IMR-90 (cell line): Measurements from ENCODE around the gene PTTG1IP2. TPM values are rescaled to one million over a fixed set of nuclear protein-coding genes. Genes with fewer than 3 reads are reported as not detected.

ENCODE experiments used
- ATAC-seq: fragments of 200-7000 bp; cut with Tn5 transposase; 2 replicates; pipeline ENCODE4 v1.9.1; 2020; ENCODE audit warnings: low read depth, mild to moderate bottlenecking, moderate library complexity
- BruUV-seq: library from RNA; stranded (reverse); fragments of 400-500 nt; replicated peaks from 2 replicates; lab custom pipeline; 2021; lab: Mats Ljungman, UMichigan
- CTCF ChIA-PET: fragments of 300-600 bp; formaldehyde crosslinking; extraction: SDS; loops from one replicate; lab custom pipeline; 2021; ENCODE audit warnings: antibody characterized with exemption; lab: Yijun Ruan, JAX
- POLR2A ChIA-PET: fragments of 300-600 bp; sonication (Branson Sonifier 250); formaldehyde crosslinking; loops from one replicate; lab custom pipeline; 2022; ENCODE audit warnings: antibody characterized with exemption; ENCODE audit not compliant: unreplicated experiment; lab: Charles Lee
- DNase-seq: peaks from one replicate; pipeline ENCODE4 v3.0.0; 2013
- H2AFZ ChIP-seq: replicated peaks from 2 replicates; pipeline ENCODE3; 2013; ENCODE audit warnings: low read length, mild to moderate bottlenecking; ENCODE audit not compliant: poor library complexity
- H2AK5ac ChIP-seq: 2 replicates; pipeline ENCODE4 v1.6.1; 2013; ENCODE audit warnings: low read depth, low read length, inconsistent platforms
- H2AK9ac ChIP-seq: replicated peaks from 2 replicates; pipeline ENCODE3; 2013; ENCODE audit warnings: mild to moderate bottlenecking, low read depth, low read length, moderate library complexity; ENCODE audit not compliant: poor library complexity
- H2BK120ac ChIP-seq: 2 replicates; pipeline ENCODE4 v1.6.1; 2013; ENCODE audit warnings: low read depth, low read length, inconsistent platforms
- H2BK15ac ChIP-seq: 3 replicates; pipeline ENCODE4 v1.6.1; 2013; ENCODE audit warnings: low read depth, low read length, inconsistent platforms
- H2BK20ac ChIP-seq: 2 replicates; pipeline ENCODE4 v1.6.1; 2013; ENCODE audit warnings: low read depth, mild to moderate bottlenecking, inconsistent platforms, low read length, moderate library complexity
- H2BK5ac ChIP-seq: 2 replicates; pipeline ENCODE4 v1.6.1; 2013; ENCODE audit warnings: mild to moderate bottlenecking, low read depth, low read length, inconsistent platforms; ENCODE audit not compliant: poor library complexity, severe bottlenecking
- H3K14ac ChIP-seq: replicated peaks from 2 replicates; pipeline ENCODE4 v1.6.1; 2013; ENCODE audit warnings: low read depth, low read length, inconsistent platforms
- H3K18ac ChIP-seq: 2 replicates; pipeline ENCODE4 v1.6.1; 2013; ENCODE audit warnings: low read depth, low read length, control low read depth
- H3K23ac ChIP-seq: 2 replicates; pipeline ENCODE4 v1.6.1; 2013; ENCODE audit warnings: low read depth, low read length, inconsistent platforms
- H3K27ac ChIP-seq: 2 replicates; pipeline ENCODE4 v1.5.1; 2013; ENCODE audit warnings: mild to moderate bottlenecking, control low read depth, low read length; ENCODE audit not compliant: insufficient read depth
- H3K27me3 ChIP-seq: 2 replicates; pipeline ENCODE4 v1.6.1; 2013; ENCODE audit warnings: low read length; ENCODE audit not compliant: control insufficient read depth, insufficient read depth
- H3K36me3 ChIP-seq: 2 replicates; pipeline ENCODE4 v1.6.1; 2013; ENCODE audit warnings: low read length, mixed read lengths; ENCODE audit not compliant: control insufficient read depth, insufficient read depth
- H3K4ac ChIP-seq: 2 replicates; pipeline ENCODE4 v1.6.1; 2013; ENCODE audit warnings: low read depth, low read length, inconsistent platforms
- H3K4me1 ChIP-seq: 2 replicates; pipeline ENCODE4 v1.6.1; 2013; ENCODE audit warnings: low read length, mixed read lengths; ENCODE audit not compliant: control insufficient read depth, insufficient read depth
- H3K4me2 ChIP-seq: 2 replicates; pipeline ENCODE4 v1.6.1; 2013; ENCODE audit warnings: low read depth, mild to moderate bottlenecking, control low read depth, low read length, moderate library complexity
- H3K4me3 ChIP-seq: 2 replicates; pipeline ENCODE4 v1.5.1; 2013; ENCODE audit warnings: low read depth, mild to moderate bottlenecking, control low read depth, low read length, moderate library complexity; ENCODE audit not compliant: insufficient read depth
- H3K56ac ChIP-seq: 2 replicates; pipeline ENCODE4 v1.6.1; 2013; ENCODE audit warnings: low read length, inconsistent platforms; ENCODE audit not compliant: insufficient read depth; ENCODE audit errors: extremely low read depth
- H3K79me1 ChIP-seq, 2 experiments: 2 replicates each; pipeline ENCODE4 v1.6.1; 2013; ENCODE audit warnings: low read length in 2 of 2, inconsistent platforms in 1 of 2, low read depth in 1 of 2
- H3K9ac ChIP-seq: 2 replicates; pipeline ENCODE4 v1.6.1; 2013; ENCODE audit warnings: low read depth, low read length, control low read depth
- H3K9me1 ChIP-seq: 2 replicates; pipeline ENCODE4 v1.6.1; 2013; ENCODE audit warnings: low read length, inconsistent platforms; ENCODE audit not compliant: insufficient read depth
- H3K9me3 ChIP-seq: 2 replicates; pipeline ENCODE4 v1.6.1; 2013; ENCODE audit warnings: low read length; ENCODE audit not compliant: control insufficient read depth, insufficient read depth
- H4K20me1 ChIP-seq: 2 replicates; pipeline ENCODE4 v1.6.1; 2013; ENCODE audit warnings: low read length, inconsistent platforms; ENCODE audit not compliant: insufficient read depth
- H4K5ac ChIP-seq: 2 replicates; pipeline ENCODE4 v1.6.1; 2013; ENCODE audit warnings: mild to moderate bottlenecking, low read depth, low read length, control low read depth
- H4K8ac ChIP-seq, 2 experiments: 2 replicates each; pipeline ENCODE4 v1.6.1; 2013; ENCODE audit warnings: low read depth in 2 of 2, low read length in 2 of 2, control low read depth in 1 of 2, inconsistent platforms in 1 of 2
- H4K91ac ChIP-seq: 2 replicates; pipeline ENCODE4 v1.6.1; 2013; ENCODE audit warnings: low read depth, low read length, inconsistent platforms; ENCODE audit not compliant: insufficient read depth
- CHD1 ChIP-seq: IDR thresholded peaks from 2 replicates; pipeline ENCODE4 v1.6.1; 2012; ENCODE audit warnings: low read depth, low read length, improper control_type of control experiment
- CTCF ChIP-seq: conservative IDR thresholded peaks from 2 replicates; pipeline ENCODE4 v1.5.1; 2012; ENCODE audit warnings: mild to moderate bottlenecking, low read depth, low read length, improper control_type of control experiment
- ELK1 ChIP-seq: fragments of 150-350 bp; IDR thresholded peaks from 2 replicates; pipeline ENCODE4 v1.6.1; 2016; ENCODE audit warnings: low read depth, mild to moderate bottlenecking, low read length, moderate library complexity, borderline replicate concordance
- MAFK ChIP-seq: IDR thresholded peaks from 2 replicates; pipeline ENCODE4 v1.6.1; 2012; ENCODE audit warnings: low read depth, low read length, improper control_type of control experiment
- MAZ ChIP-seq: IDR thresholded peaks from 2 replicates; pipeline ENCODE4 v1.6.1; 2012; ENCODE audit warnings: low read depth, mild to moderate bottlenecking, low read length, improper control_type of control experiment, moderate library complexity, borderline replicate concordance
- RAD21 ChIP-seq: IDR thresholded peaks from 2 replicates; pipeline ENCODE4 v1.6.1; 2012; ENCODE audit warnings: low read length, improper control_type of control experiment
- RCOR1 ChIP-seq: IDR thresholded peaks from 2 replicates; pipeline ENCODE4 v1.6.1; 2012; ENCODE audit warnings: mild to moderate bottlenecking, low read length, improper control_type of control experiment; ENCODE audit not compliant: insufficient replicate concordance
- SMC3 ChIP-seq: fragments of 150-350 bp; IDR thresholded peaks from 2 replicates; pipeline ENCODE4 v1.6.1; 2016; ENCODE audit warnings: low read depth, mild to moderate bottlenecking, antibody characterized with exemption, low read length, moderate library complexity
- WGBS, 2 experiments: methylation state at CpG; one replicate each; pipeline versions ENCODE4 v1.1.5 to v1.1.7; 2013; ENCODE audit warnings: missing lambda C conversion rate in 2 of 2; ENCODE audit not compliant: insufficient read length in 1 of 2; ENCODE audit errors: extremely low coverage in 2 of 2; 5-methylcytosine and 5-hydroxymethylcytosine counted together
- dilution Hi-C: fragments of 300-500 bp; cut with HindIII; formaldehyde crosslinking; loops from one replicate; pipeline ENCODE4 v1.14.3; 2018; ENCODE audit warnings: low sequenced_read_pairs; ENCODE audit not compliant: unreplicated experiment
- in situ Hi-C: fragments of 300-500 bp; cut with MboI; formaldehyde crosslinking; loops from 3 replicates; pipeline ENCODE4 v1.14.3; 2019; ENCODE audit warnings: low sequenced_read_pairs, inconsistent platforms, mixed read lengths
- intact Hi-C: fragments of 100-400 bp; cut with micrococcal nuclease; formaldehyde crosslinking; loops from 2 replicates; pipeline ENCODE4 v1.10.0; 2022
- polyA plus RNA-seq, 3 experiments: library from polyadenylated mRNA; depleted of rRNA; stranded (reverse); fragments of >200 nt; gene quantifications; 2 replicates each; pipeline ENCODE4 v1.2.3, GENCODE V29; 2012; ENCODE audit warnings: low replicate concordance in 1 of 3
- total RNA-seq: library from RNA; depleted of rRNA; stranded (reverse); fragments of >200 nt; gene quantifications from 2 replicates; pipeline ENCODE4 v1.2.3, GENCODE V29; 2012
- TF ChIP-seq, protein P1 (sequence below): fragments of 150-350 bp; IDR thresholded peaks from 2 replicates; pipeline ENCODE4 v1.6.1; 2017; ENCODE audit warnings: mild to moderate bottlenecking, antibody characterized with exemption, low read length, low read depth

PTTG1IP2 gene
- total and polyA plus RNA-seq, 2 of the 4 experiments (the other 2 are of a cell fraction): not detected

DNA sequence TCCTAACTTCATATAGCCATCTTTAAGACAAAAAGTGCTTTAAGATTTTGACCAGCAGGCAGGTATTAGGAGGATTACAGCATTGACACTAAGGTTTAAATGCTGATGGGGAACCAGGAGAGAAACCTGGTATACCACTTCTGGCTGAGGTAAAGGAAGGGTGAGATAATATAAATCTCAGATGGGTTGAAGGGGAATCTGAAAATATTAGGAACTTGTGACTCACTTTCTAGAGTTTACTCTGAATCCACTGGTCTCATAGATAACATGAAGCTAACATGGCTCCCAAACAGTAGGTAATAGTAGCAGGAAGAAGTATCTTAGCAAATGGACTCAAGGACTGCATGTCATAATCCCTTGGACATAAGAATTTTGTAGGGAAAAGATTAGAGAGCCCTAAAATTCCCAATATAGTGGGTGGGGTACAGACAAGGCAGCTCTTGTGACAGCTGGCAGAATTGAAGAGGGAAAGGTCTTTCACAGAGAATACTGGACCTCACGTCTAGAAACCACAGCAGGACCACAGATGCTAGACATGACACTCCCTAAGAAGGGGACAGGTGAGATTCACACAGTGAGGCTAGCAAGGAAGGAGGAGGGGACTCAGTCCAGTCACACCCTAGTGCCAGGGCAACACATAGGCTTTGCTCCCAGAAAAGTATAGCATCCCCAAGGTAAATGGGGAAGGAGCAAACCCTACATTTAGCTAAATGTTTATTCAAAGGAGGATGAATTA, 3.5 kb downstream of the PTTG1IP2 start:
- Histone ChIP-seq H3K56ac (no peak overlapping the region), H3K14ac (no peak overlapping the region), H3K79me1 (no peaks in the 10 kb centered on the region), H3K23ac (no peak overlapping the region), H3K36me3 (no peaks in the 10 kb centered on the region), H3K9ac (no peak overlapping the region), H3K9me1 (no peaks in the 10 kb centered on the region; the same call in 1 of the 2 replicates), H4K8ac (no peak overlapping the region), H3K4ac (no peak overlapping the region), H3K9me3 (no peaks in the 10 kb centered on the region), H3K18ac (no peak overlapping the region), H2AK5ac (no peak overlapping the region), H2BK120ac (no peak overlapping the region), H3K4me2 (no peak overlapping the region), H2AFZ (no peak overlapping the region), H4K91ac (no peak overlapping the region), H4K20me1 (no peaks in the 10 kb centered on the region), H2BK15ac (no peak overlapping the region), H3K27ac (no peak overlapping the region), H2BK20ac (no peak overlapping the region), H2AK9ac (no peak overlapping the region), H3K4me3 (no peak overlapping the region), H4K5ac (no peak overlapping the region), H2BK5ac (no peak overlapping the region), H3K4me1 (peaks cover 2% of the 10 kb centered on the region; the same call in 1 of the 2 replicates), H3K27me3 (no peaks in the 10 kb centered on the region)
- no peak for TF ChIP-seq MAZ
- no peak for TF ChIP-seq RCOR1
- TF ChIP-seq CTCF: no peak
- TF ChIP-seq, protein P1, sequence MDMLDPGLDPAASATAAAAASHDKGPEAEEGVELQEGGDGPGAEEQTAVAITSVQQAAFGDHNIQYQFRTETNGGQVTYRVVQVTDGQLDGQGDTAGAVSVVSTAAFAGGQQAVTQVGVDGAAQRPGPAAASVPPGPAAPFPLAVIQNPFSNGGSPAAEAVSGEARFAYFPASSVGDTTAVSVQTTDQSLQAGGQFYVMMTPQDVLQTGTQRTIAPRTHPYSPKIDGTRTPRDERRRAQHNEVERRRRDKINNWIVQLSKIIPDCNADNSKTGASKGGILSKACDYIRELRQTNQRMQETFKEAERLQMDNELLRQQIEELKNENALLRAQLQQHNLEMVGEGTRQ: no peak
- no peak for TF ChIP-seq CHD1
- no peak for TF ChIP-seq SMC3
- no peak for TF ChIP-seq MAFK
- no peak for TF ChIP-seq RAD21
- TF ChIP-seq ELK1: no peak
- DNase-seq (no peak), ATAC-seq (no peak)
- ChIA-PET CTCF (no interaction called here), POLR2A (no interaction called here)
- no TSS peak for BruUV-seq
- in situ Hi-C loops (no loop called here), intact Hi-C loops (no loop called here), dilution Hi-C loops (no loop called here)
- WGBS, 2 experiments: no CpG with 5 or more reads among the region's 1 CpG
